ENCODE results near the gene WNK2.
"Not testable (repeated sequence)": the region's sequence is repeated elsewhere in the genome, so short reads cannot be mapped to it uniquely, and the experiment has no call there.

The WNK2 gene

DNA sequence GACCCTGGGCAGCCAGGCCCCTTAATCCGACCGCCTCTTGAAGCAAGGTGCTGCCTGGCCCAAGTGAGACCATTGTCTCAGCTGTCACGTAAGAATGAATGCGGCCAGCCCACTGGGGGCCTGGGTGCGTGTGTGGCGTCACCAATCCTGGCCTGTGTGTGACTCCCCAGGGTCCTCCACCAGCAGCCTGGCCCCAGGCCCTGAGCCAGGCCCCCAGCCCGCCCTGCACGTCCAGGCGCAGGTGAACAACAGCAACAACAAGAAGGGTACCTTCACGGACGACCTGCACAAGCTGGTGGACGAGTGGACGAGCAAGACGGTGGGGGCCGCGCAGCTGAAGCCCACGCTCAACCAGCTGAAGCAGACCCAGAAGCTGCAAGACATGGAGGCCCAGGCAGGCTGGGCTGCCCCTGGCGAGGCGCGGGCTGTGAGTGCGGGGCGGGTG, 124.2 kb downstream of the WNK2 start:
- no peak for DNase-seq (ENCODE audit: low spot score)

- DNase-seq (ENCODE audit: low spot score) = no peak
Observed at GRCh38 chr9:93308676-93309075, 124.7 kb downstream of the WNK2 start.

DNA sequence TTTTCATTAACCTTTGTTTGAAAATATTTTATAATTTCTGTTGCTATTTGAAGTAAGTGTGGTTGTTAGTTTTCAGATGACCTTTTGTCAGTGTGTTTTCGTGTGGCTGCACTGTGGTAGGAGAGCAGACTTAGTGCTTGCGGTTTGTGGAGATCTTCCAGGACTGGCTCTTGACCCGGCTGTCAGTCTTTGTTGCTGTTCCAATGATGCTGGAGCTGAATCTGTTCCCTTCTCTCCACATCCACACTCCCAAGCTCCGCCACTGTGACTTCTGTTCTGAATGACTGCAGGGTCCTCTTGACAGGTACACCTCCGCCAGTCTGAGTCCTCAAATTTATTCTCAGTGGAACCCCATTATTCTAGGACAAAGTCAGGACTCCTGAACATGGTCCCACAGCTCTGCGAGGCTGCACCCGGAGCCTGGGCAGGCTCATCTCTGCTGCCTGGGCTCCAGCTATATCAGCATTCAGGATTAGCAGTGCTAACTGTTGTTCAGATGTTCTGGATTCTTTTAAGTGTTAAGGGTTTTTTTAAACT, 126.0 kb downstream of the WNK2 start:
- DNase-seq (ENCODE audit: low spot score) = peak; percentile 17

DNA sequence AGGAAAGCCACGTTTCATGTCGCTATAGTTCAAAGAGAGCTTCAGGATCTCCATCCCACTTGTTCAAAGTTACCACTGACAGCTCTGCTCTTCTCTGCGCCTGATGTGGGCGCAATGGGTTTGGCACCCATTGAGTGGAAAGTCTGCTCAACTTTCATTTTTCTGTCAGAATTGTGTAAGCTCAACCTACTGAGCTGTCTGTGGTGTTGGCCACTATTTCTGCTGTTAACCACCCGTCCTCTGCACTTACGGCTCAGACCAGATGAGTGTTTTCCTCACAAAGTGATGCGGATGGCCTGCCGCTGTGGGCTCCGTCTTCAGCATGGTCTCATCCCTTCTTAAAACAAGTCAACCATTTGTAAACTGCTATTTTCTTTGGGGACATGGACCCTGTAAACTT, 131.2 kb downstream of the WNK2 start:
- no peak for DNase-seq (ENCODE audit: low spot score)

GRCh38 chr9:93315960-93316359, 132.0 kb downstream of the WNK2 start:
- DNase-seq (ENCODE audit: low spot score) = no peak

GRCh38 chr9:93316726-93317494, 133.0 kb downstream of the WNK2 start:
- no peak for DNase-seq (ENCODE audit: low spot score)

DNA sequence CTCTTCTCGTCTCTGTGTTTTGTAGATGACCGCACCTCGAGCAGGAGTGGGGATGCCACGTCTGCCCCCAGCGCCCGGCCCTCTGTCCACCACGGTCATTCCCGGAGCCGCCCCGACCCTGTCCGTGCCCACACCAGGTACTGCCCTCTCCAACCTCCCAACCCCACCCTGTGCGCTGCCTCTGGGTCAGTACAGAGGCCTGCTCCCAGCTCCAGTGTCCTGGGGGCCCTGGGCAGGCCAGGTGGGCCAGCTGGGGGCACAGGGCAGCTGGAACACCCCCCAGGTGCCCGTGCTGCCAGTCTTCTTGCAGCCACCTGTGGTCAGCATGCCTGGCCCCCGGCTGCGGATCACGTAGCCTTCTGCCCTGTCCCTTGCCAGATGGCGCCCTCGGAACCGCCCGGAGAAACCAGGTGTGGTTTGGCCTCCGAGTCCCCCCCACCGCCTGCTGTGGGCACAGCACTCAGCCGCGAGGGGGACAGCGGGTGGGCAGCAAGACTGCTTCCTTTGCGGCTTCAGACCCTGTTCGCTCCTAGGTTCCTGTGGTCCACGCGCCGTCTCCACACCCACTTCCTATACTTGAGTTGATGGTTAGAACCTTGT, 133.7 kb downstream of the WNK2 start:
- no peak for DNase-seq (ENCODE audit: low spot score)

- DNase-seq (ENCODE audit: low spot score) = no peak
Observed at GRCh38 chr9:93318480-93318879, 134.5 kb downstream of the WNK2 start.

DNA sequence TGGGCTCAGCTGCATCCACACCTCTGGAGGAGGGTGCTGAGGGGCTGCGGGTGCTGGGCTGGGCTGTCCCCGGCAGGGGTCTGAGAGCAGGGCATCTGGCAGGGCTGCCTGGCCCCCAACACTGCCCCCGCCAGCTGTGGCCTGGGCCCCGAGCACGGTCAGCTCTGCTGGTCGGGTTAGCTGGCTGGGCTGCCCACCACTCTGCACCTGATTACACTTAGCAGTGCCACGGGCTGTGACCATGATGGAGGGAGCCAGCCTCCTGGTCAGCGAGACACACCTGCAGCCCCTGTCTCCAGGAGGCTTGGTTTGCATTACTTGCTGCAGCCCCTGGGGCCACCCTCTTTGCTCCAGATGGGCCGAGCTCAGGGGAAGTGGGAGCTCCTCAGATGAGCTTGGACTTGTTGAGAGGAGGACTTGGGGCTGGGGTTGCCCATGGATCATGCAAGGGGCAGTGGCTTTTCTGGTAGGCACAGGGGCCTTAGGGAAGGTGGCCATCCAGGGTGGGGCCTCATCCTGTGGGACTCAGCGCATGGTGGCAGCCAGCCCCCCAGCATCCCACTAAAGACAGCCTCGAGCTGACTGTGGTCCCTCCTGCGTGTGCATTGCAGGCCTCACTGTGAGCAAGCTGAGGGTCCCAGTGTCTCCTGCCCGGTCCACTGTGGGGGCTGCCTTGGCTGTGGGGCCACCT, 135.5 kb downstream of the WNK2 start:
- DNase-seq (ENCODE audit: low spot score) = no peak

DNA sequence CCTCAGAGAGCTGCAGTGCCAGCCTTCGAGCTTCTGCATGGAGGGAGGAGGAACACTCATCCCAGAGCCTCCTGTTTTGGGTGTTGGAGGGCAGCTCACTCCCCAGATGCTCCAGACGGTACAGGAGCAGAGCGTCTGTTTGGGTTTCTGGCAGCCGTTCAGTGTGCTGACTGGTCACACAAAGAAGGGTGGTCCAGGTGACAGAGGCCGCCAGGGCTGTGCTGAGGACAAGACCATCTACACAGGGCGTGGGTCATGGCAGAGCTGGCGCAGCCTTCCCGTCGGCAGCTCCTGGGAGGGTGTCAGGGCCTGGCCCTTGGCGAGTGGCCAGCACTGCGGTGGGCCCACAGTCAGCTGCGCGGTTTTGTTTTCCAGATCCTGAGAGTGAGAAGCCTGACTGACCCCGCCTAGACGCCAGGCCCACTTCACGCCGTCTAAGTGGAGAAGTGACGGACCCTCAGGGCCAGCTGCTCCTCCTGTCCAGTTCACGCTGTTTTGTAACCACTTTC, 136.1 kb downstream of the WNK2 start:
- no peak for DNase-seq (ENCODE audit: low spot score)

DNA sequence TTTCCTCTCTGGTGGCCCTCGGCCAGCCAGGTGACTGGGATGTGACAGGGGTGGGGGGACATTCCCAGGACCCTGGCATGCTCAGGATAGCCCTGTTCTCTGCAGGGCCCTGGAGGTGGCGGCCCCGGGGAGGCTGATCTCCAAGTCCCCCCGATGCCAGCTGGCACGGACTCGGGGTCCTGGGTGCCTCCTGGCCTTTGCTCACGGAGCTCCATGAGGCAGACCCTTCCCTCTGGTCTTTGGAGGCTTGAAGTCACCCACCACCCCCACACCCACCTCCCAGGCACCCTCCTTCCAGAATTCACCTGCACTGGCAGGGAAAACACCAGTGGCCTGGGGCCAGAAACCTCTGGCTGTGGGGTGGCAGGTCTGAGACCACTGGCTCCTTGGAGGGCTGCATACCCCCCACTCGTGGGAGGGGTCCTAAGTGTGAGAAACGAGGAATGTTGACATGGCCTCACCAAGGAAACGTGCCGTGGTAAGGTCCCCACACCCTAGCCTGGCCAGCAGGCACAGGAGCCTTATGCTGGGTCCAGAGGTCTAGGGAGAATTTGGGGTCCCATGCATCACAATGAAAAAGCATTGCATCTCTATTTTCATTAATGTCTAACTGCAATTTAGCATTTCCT, 136.8 kb downstream of the WNK2 start:
- no peak for DNase-seq (ENCODE audit: low spot score)

DNA sequence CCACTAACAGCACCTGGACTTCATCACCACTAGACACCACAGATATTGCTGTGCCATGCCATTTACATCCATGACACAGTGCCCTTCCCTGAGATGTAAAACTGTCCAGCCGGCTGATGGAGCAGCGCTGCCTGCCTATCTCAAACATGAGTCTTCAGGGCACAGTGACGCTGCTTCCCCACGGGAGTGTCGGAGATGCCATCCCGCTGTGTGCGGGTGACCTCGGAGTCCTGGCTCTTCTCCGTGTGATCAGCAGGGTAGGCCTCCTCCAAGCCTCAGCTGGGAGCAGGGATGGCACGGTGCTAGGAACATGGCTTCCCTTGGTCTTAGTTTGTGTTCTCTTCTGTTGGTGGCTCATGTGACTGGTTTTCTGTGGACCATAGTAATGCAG, 137.3 kb downstream of the WNK2 start:
- DNase-seq (ENCODE audit: low spot score) = no peak

- DNase-seq (ENCODE audit: low spot score) = not testable (repeated sequence)
Observed at GRCh38 chr9:93323446-93323954, 139.6 kb downstream of the WNK2 start.

- DNase-seq (ENCODE audit: low spot score) = no peak
Observed at GRCh38 chr9:93324191-93324834, 140.4 kb downstream of the WNK2 start.

DNA sequence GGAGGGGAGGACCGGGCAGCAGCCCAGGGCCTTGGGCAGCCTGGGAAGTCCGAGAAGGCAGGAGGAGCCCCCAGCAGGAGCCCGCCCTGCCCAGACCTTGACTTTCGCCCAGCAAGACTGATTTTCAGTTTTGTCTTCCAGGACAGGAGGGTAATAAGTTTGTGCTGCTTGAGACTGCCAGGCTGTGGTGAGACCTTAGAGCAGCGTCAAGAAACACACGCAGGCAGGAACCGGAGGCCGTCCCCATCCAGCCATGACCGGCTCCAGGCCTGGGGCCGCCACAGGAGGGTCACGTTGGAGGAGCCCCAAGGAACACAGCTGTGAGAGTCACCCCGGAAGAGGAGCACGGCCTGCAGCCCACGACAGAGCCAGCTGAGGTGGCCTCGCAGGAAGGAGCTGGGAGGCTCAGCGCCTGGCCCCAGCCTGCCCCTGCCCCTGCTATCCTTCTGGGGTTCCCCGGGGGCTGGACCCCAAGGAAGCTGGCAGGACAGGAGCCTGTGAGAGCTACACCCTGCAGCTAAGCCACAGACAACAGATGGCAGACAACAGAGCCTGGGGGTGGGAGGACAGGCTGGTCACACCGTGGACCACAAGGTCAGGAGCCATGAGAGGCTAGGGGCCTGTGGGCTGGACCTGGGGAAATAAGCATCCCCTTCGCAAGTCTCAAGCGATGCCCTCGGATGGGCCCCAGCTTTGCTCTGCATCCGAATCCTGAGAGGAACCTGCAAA, 141.5 kb downstream of the WNK2 start:
- DNase-seq (ENCODE audit: low spot score) = no peak

GRCh38 chr9:93326056-93326455, 142.1 kb downstream of the WNK2 start:
- DNase-seq (ENCODE audit: low spot score) = no peak

- no peak for DNase-seq (ENCODE audit: low spot score)
Observed at GRCh38 chr9:93326654-93327053, 142.7 kb downstream of the WNK2 start.

DNA sequence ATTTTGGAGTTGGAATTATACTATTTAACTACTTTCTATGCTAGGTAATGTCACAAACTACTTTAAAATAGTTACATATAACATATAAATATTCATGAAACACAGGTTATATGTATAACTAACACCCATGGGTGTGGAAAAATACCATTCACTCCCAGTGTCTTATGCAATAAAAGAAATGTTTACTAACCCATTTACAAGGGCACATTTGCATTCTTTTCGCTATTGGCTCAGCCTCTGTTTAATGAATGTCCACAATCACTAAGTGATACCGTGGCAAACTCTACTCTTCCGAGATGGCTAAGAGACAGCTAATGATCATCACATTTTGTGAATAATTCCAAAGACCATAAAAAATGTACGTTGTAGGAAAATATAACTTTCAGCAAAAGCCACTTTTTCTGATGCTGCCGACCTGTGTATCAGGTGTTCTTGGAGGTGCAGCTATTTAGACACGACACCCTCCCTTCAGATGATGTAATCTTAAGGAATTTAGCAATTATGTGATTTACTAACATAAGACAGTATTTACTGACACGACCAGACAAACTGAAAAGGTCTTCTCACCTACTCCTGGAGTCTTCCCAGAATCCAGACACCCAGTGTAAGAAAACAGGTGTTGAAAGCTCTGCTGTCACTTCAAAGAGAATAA, 145.8 kb downstream of the WNK2 start:
- no peak for DNase-seq (ENCODE audit: low spot score)

GRCh38 chr9:93332317-93332716, 148.4 kb downstream of the WNK2 start:
- no peak for DNase-seq (ENCODE audit: low spot score)

DNA sequence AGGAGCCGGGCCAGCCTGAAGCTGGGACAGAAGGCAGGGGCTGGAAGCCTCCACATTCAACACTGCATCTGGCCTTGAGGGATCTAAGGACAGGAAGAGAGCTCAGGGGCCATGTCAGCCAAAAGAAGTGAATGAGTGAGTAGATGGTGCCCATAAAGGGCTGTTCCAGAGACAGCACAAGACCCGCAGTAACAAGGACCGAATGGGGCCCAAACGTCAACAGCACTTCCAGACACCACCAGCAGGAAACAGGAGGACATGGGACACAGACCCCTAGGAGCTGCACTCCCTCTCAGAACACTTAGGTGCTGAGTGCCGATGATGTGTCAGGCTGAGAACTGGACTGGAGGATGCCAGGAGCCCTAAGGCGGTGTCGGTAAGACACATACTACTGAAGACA, 152.8 kb downstream of the WNK2 start:
- no peak for DNase-seq (ENCODE audit: low spot score)

Data from cerebellar cortex (tissue), 1 donor.